H1 (cell line): Measurements from ENCODE around the gene LSM5. TPM values are rescaled to one million over a fixed set of nuclear protein-coding genes. Genes with fewer than 3 reads are reported as not detected.

Source experiments
- CTCF ChIA-PET: fragments of 300-600 bp; sonication (Branson Sonifier 250); formaldehyde crosslinking; loops from one replicate; lab custom pipeline; 2021; ENCODE audit not compliant: partially characterized antibody; lab: Charles Lee
- POLR2A ChIA-PET: fragments of 300-600 bp; sonication (Branson Sonifier 250); formaldehyde crosslinking; loops from one replicate; lab custom pipeline; 2021; ENCODE audit warnings: inconsistent platforms; ENCODE audit not compliant: partially characterized antibody; lab: Charles Lee
- DNase-seq, 2 experiments: peaks; one replicate each; pipeline versions ENCODE4 v3.0.0 to v3.0.0-alpha.2; 2010 to 2022; ENCODE audit warnings: low spot score in 2 of 2, low read depth in 1 of 2, mixed read lengths in 1 of 2
- FAIRE-seq: peaks from 2 replicates; lab custom pipeline; 2011; peaks lifted over from hg19 to GRCh38; lab: Jason Lieb, UNC
- H2AFZ ChIP-seq: 2 replicates; pipeline ENCODE4 v1.8.1; 2012; ENCODE audit warnings: low read length, inconsistent platforms
- H2AK5ac ChIP-seq: 2 replicates; pipeline ENCODE4 v1.6.1; 2013; ENCODE audit warnings: low read depth, low read length
- H2BK120ac ChIP-seq: replicated peaks from 2 replicates; pipeline ENCODE3; 2013; ENCODE audit warnings: low read depth, low read length, inconsistent platforms
- H2BK12ac ChIP-seq: 2 replicates; pipeline ENCODE4 v1.6.1; 2013; ENCODE audit warnings: low read depth, low read length
- H2BK15ac ChIP-seq: 2 replicates; pipeline ENCODE4 v1.6.1; 2013; ENCODE audit warnings: low read length
- H2BK20ac ChIP-seq: 2 replicates; pipeline ENCODE4 v1.6.1; 2013; ENCODE audit warnings: low read length
- H2BK5ac ChIP-seq: 2 replicates; pipeline ENCODE4 v1.6.1; 2013; ENCODE audit warnings: low read depth, low read length
- H3K14ac ChIP-seq: 2 replicates; pipeline ENCODE4 v1.6.1; 2013; ENCODE audit warnings: inconsistent platforms; ENCODE audit not compliant: insufficient read length
- H3K18ac ChIP-seq: 2 replicates; pipeline ENCODE4 v1.6.1; 2013; ENCODE audit warnings: low read length; ENCODE audit errors: extremely low read depth
- H3K23ac ChIP-seq: 2 replicates; pipeline ENCODE4 v1.6.1; 2013; ENCODE audit warnings: inconsistent platforms; ENCODE audit not compliant: insufficient read length
- H3K23me2 ChIP-seq: 2 replicates; pipeline ENCODE4 v1.6.1; 2013; ENCODE audit warnings: low read depth, low read length
- H3K27ac ChIP-seq: 2 replicates; pipeline ENCODE4 v1.6.1; 2011; ENCODE audit warnings: low read depth, low read length, inconsistent platforms
- H3K27me3 ChIP-seq, 4 experiments: replicated peaks in 1 of 4; 1 replicate in 1 of 4; 2 replicates in 3 of 4; pipeline versions ENCODE4 v1.6.1 to v1.8.1; 2011 to 2013; ENCODE audit warnings: low read length in 3 of 4, mild to moderate bottlenecking in 3 of 4, inconsistent platforms in 2 of 4, mixed read lengths in 2 of 4, moderate library complexity in 1 of 4; ENCODE audit not compliant: control insufficient read depth in 3 of 4, insufficient read depth in 3 of 4; ENCODE audit errors: extremely low read depth in 1 of 4
- H3K36me3 ChIP-seq, 4 experiments: 2 replicates each; pipeline versions ENCODE4 v1.6.1 to v1.8.1; 2011 to 2013; ENCODE audit warnings: mild to moderate bottlenecking in 4 of 4, low read length in 3 of 4, moderate library complexity in 2 of 4, control low read depth in 1 of 4, inconsistent platforms in 1 of 4; ENCODE audit not compliant: insufficient read depth in 4 of 4, control insufficient read depth in 2 of 4
- H3K4ac ChIP-seq: replicated peaks from 2 replicates; pipeline ENCODE3; 2013; ENCODE audit warnings: low read length, low read depth, mixed read lengths, inconsistent platforms; ENCODE audit not compliant: insufficient read length
- H3K4me1 ChIP-seq, 4 experiments: replicated peaks in 1 of 4; 1 replicate in 1 of 4; 2 replicates in 3 of 4; pipeline versions ENCODE4 v1.6.1 to v1.8.1; 2011 to 2013; ENCODE audit warnings: low read length in 3 of 4, inconsistent platforms in 2 of 4, mixed read lengths in 1 of 4; ENCODE audit not compliant: insufficient read depth in 4 of 4, control insufficient read depth in 3 of 4
- H3K4me2 ChIP-seq, 2 experiments: 2 replicates each; pipeline versions ENCODE4 v1.6.1 to v1.8.1; 2011 to 2013; ENCODE audit warnings: low read depth in 2 of 2, low read length in 2 of 2, control low read depth in 1 of 2, inconsistent platforms in 1 of 2, mild to moderate bottlenecking in 1 of 2; ENCODE audit not compliant: insufficient read depth in 1 of 2
- H3K4me3 ChIP-seq, 4 experiments: fragments of 200-600, 300-600 bp in 1 of 4; sonication (generic), shearing (Covaris generic), sonication (Bioruptor Twin) in 1 of 4; 2 replicates each; pipeline versions ENCODE4 v1.5.1 to v1.8.1; 2011 to 2016; ENCODE audit warnings: low read length in 4 of 4, low read depth in 3 of 4, control low read depth in 2 of 4, inconsistent platforms in 2 of 4, mild to moderate bottlenecking in 2 of 4, mixed read lengths in 1 of 4, moderate library complexity in 1 of 4; ENCODE audit not compliant: insufficient read depth in 2 of 4; ENCODE audit errors: extremely low read depth in 1 of 4
- H3K56ac ChIP-seq: replicated peaks from 2 replicates; pipeline ENCODE3; 2013; ENCODE audit warnings: low read depth, mild to moderate bottlenecking, mixed read lengths, low read length, inconsistent platforms; ENCODE audit not compliant: insufficient read length
- H3K79me1 ChIP-seq: 2 replicates; pipeline ENCODE4 v1.6.1; 2013; ENCODE audit warnings: low read depth, low read length, control low read depth
- H3K79me2 ChIP-seq, 2 experiments: 2 replicates each; pipeline versions ENCODE4 v1.6.1 to v1.8.1; 2012 to 2013; ENCODE audit warnings: low read length in 2 of 2, mild to moderate bottlenecking in 2 of 2, inconsistent platforms in 1 of 2; ENCODE audit not compliant: insufficient read depth in 2 of 2, control insufficient read depth in 1 of 2
- H3K9ac ChIP-seq, 4 experiments: replicated peaks in 1 of 4; 1 replicate in 1 of 4; 2 replicates in 3 of 4; pipeline versions ENCODE4 v1.6.1 to v1.8.1; 2011 to 2013; ENCODE audit warnings: low read depth in 3 of 4, low read length in 3 of 4, control low read depth in 2 of 4, mild to moderate bottlenecking in 2 of 4, moderate library complexity in 2 of 4, inconsistent platforms in 1 of 4; ENCODE audit errors: extremely low read depth in 1 of 4
- H3K9me3 ChIP-seq, 2 experiments: 2 replicates each; pipeline versions ENCODE4 v1.6.1 to v1.8.1; 2012 to 2013; ENCODE audit warnings: mild to moderate bottlenecking in 2 of 2, moderate library complexity in 2 of 2, control low read depth in 1 of 2, inconsistent platforms in 1 of 2, low read depth in 1 of 2, low read length in 1 of 2, mixed read lengths in 1 of 2; ENCODE audit not compliant: insufficient read depth in 2 of 2
- H4K20me1 ChIP-seq, 2 experiments: replicated peaks in 1 of 2; 2 replicates each; pipeline versions ENCODE3 to v1.8.1; 2011 to 2013; ENCODE audit warnings: inconsistent platforms in 2 of 2, low read length in 2 of 2, mild to moderate bottlenecking in 1 of 2; ENCODE audit not compliant: insufficient read depth in 2 of 2, control insufficient read depth in 1 of 2
- H4K5ac ChIP-seq: 2 replicates; pipeline ENCODE4 v1.6.1; 2013; ENCODE audit warnings: low read length, low read depth, mixed read lengths, inconsistent platforms; ENCODE audit not compliant: insufficient read length
- H4K8ac ChIP-seq: 2 replicates; pipeline ENCODE4 v1.8.0; 2013; ENCODE audit warnings: mild to moderate bottlenecking, moderate library complexity, low read length, inconsistent platforms; ENCODE audit not compliant: insufficient read depth; ENCODE audit errors: extremely low read depth
- H4K91ac ChIP-seq: replicated peaks from 2 replicates; pipeline ENCODE3; 2013; ENCODE audit warnings: low read length, mixed read lengths, inconsistent platforms; ENCODE audit not compliant: insufficient read length
- BCL11A ChIP-seq, 2 experiments: IDR thresholded peaks; one replicate each; pipeline ENCODE4 v1.6.1; 2011; ENCODE audit warnings: low read depth in 2 of 2, low read length in 2 of 2, mild to moderate bottlenecking in 2 of 2
- CBX5 ChIP-seq: fragments of 300-800, 300-1000 bp; sonication (generic); IDR thresholded peaks from 2 replicates; pipeline ENCODE4 v1.7.1; 2016; ENCODE audit warnings: antibody characterized with exemption, low read length, low read depth
- GTF2F1 ChIP-seq: IDR thresholded peaks from 2 replicates; pipeline ENCODE4 v1.6.1; 2012; ENCODE audit warnings: low read depth, low read length, improper control_type of control experiment, borderline replicate concordance
- HDAC6 ChIP-seq: IDR thresholded peaks from one replicate; pipeline ENCODE4 v1.7.1; 2012; ENCODE audit warnings: low read depth, mild to moderate bottlenecking, inconsistent platforms, low read length, moderate library complexity
- JUND ChIP-seq: IDR thresholded peaks from 2 replicates; pipeline ENCODE4 v1.6.1; 2011; ENCODE audit warnings: mild to moderate bottlenecking, improper control_type of control experiment, low read length
- NANOG ChIP-seq: IDR thresholded peaks from 2 replicates; pipeline ENCODE4 v1.6.1; 2011; ENCODE audit warnings: low read length, low read depth, mild to moderate bottlenecking, inconsistent platforms; ENCODE audit not compliant: insufficient read depth, poor library complexity, severe bottlenecking
- PHF8 ChIP-seq: fragments of 200-600 bp; sonication (generic); conservative IDR thresholded peaks from 2 replicates; pipeline ENCODE4 v1.7.1; 2012; ENCODE audit warnings: low read depth, mild to moderate bottlenecking, inconsistent platforms, low read length, moderate library complexity
- POLR2A ChIP-seq, 2 experiments: IDR thresholded peaks; 1 replicate in 1 of 2; 2 replicates in 1 of 2; pipeline ENCODE4 v1.6.1; 2011; ENCODE audit warnings: low read depth in 2 of 2, low read length in 2 of 2, mild to moderate bottlenecking in 2 of 2; ENCODE audit errors: control extremely low read depth in 1 of 2
- POU5F1 ChIP-seq: IDR thresholded peaks from 2 replicates; pipeline ENCODE4 v1.6.1; 2011; ENCODE audit warnings: low read depth, mild to moderate bottlenecking, low read length, moderate library complexity
- SIN3A ChIP-seq, 2 experiments: IDR thresholded peaks in 1 of 2; conservative IDR thresholded peaks in 1 of 2; 2 replicates each; pipeline ENCODE4 v1.6.1; 2011 to 2012; ENCODE audit warnings: low read length in 2 of 2, improper control_type of control experiment in 1 of 2, low read depth in 1 of 2, mild to moderate bottlenecking in 1 of 2
- SRF ChIP-seq: IDR thresholded peaks from 2 replicates; pipeline ENCODE4 v1.6.1; 2011; ENCODE audit warnings: mild to moderate bottlenecking, low read depth, low read length, moderate library complexity
- TBP ChIP-seq: IDR thresholded peaks from 2 replicates; pipeline ENCODE4 v1.6.1; 2011; ENCODE audit warnings: low read depth, low read length, improper control_type of control experiment
- WGBS, 2 experiments: shearing (Covaris generic) in 1 of 2; methylation state at CpG; one replicate each; pipeline versions ENCODE4 v1.1.6 to v1.1.7; 2013 to 2015; ENCODE audit warnings: low lambda C conversion rate in 2 of 2, mixed read lengths in 2 of 2, inconsistent platforms in 1 of 2, low coverage in 1 of 2, missing lambda C conversion rate in 1 of 2; ENCODE audit not compliant: insufficient replicate concordance in 2 of 2, insufficient coverage in 1 of 2, insufficient read length in 1 of 2; ENCODE audit errors: extremely low coverage in 1 of 2, missing lambda C conversion rate in 1 of 2; 5-methylcytosine and 5-hydroxymethylcytosine counted together
- polyA plus RNA-seq, 7 experiments: library from polyadenylated mRNA; depleted of rRNA in 3 of 7; stranded (reverse) in 5 of 7; unstranded in 2 of 7; fragments of >200 nt in 5 of 7; fragments of 200-250 nt in 2 of 7; gene quantifications; 1 replicate in 5 of 7; 2 replicates in 1 of 7; 4 replicates in 1 of 7; pipeline versions ENCODE4 v1.2.1 to v1.2.3, GENCODE V29; 2011 to 2013; ENCODE audit warnings: missing spikeins in 2 of 7, mixed read lengths in 2 of 7
- total RNA-seq: library from RNA; stranded (reverse); fragmentation: NEBNext Ultra II Directional; extraction: Animal tissue kit (Norgen Biotek cat#: 25700); gene quantifications from 2 replicates; pipeline ENCODE4 v1.2.1, GENCODE V29; 2021
- TF ChIP-seq, protein P1 (sequence below): IDR thresholded peaks from 2 replicates; pipeline ENCODE4 v1.6.1; 2012; ENCODE audit warnings: inconsistent platforms
- TF ChIP-seq, protein P2 (sequence below): IDR thresholded peaks from 2 replicates; pipeline ENCODE4 v1.6.1; 2012; ENCODE audit warnings: inconsistent platforms

The LSM5 gene
- total and polyA plus RNA-seq, 2 of the 8 experiments (the other 6 are each of a cell fraction or from before 2014, with no cell fraction given), result 58.9 to 103 TPM

DNA sequence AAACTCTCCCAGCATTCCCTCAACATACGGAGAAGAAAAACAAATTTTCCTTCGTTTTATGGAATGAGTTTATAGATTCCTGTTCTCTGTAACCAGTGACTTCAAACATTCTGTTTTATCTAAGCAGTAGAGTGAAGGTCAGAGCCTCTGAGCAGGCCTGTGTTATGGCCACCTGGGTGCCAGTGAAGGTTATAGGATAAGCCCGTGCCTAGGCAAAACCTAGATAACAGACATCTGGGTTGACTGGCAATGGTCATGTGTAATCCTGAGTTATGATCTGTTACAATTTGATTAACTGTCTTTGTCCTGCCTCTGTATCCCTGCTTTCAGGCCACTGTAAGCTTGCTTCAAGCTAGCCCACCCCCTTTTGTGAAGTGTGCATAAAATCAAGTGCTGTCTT is 8.3 kb downstream of the LSM5 start:
- WGBS, 2 experiments, result 87% methylated on average over 3 of the region's 3 CpGs; no CpG with 5 or more reads in 1 of the 2 experiments
- H4K5ac ChIP-seq, result no peak overlapping the region
- no peak overlapping the region for H3K27ac ChIP-seq

More for the DNA sequence above, 8.3 kb downstream of the LSM5 start:
- no peak overlapping the region for H2BK120ac ChIP-seq
- TF ChIP-seq TBP (no peak), CBX5 (no peak), GTF2F1 (no peak), JUND (no peak), PHF8 (no peak), POLR2A (IDR thresholded peaks at IDR 0.05; ENCODE audit: control extremely low read depth in 1 of 2, low read depth in 2 of 2, low read length in 2 of 2) (no peak), NANOG (no peak), SIN3A (conservative IDR thresholded peaks at IDR 0.05 in 1 of 2, IDR thresholded peaks at IDR 0.05 in 1 of 2; ENCODE audit: low read depth in 1 of 2, low read length in 2 of 2) (no peak), BCL11A (IDR thresholded peaks at IDR 0.05; ENCODE audit: low read depth in 2 of 2, low read length in 2 of 2) (no peak), POU5F1 (no peak), SRF (no peak), HDAC6 (no peak)
- TF ChIP-seq, protein P1, sequence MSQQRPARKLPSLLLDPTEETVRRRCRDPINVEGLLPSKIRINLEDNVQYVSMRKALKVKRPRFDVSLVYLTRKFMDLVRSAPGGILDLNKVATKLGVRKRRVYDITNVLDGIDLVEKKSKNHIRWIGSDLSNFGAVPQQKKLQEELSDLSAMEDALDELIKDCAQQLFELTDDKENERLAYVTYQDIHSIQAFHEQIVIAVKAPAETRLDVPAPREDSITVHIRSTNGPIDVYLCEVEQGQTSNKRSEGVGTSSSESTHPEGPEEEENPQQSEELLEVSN, result no peak
- TF ChIP-seq, protein P2, sequence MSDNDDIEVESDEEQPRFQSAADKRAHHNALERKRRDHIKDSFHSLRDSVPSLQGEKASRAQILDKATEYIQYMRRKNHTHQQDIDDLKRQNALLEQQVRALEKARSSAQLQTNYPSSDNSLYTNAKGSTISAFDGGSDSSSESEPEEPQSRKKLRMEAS, result no peak
- no peak overlapping the region for H3K23ac ChIP-seq
- CTCF ChIA-PET, result no interaction called here
- no peak overlapping the region for H3K18ac ChIP-seq
- H3K27me3 ChIP-seq, result no peaks in the 10 kb centered on the region
- peaks cover 0 to 8% (median 2%) of the 10 kb centered on the region in 4 experiments; a peak in 3 of 8 replicates for H3K36me3 ChIP-seq
- no peak overlapping the region for H2AK5ac ChIP-seq
- H2BK15ac ChIP-seq, result no peak overlapping the region
- no peaks in the 10 kb centered on the region for H3K23me2 ChIP-seq
- no peak overlapping the region for H3K4ac ChIP-seq
- no peak overlapping the region for H2BK12ac ChIP-seq
- no peak overlapping the region for H3K14ac ChIP-seq
- H3K79me2 ChIP-seq, result no peaks in the 10 kb centered on the region
- H3K4me2 ChIP-seq, result no peak overlapping the region
- H2BK5ac ChIP-seq, result no peak overlapping the region
- no peak overlapping the region for H4K91ac ChIP-seq
- H4K20me1 ChIP-seq, result no peaks in the 10 kb centered on the region
- H3K9ac ChIP-seq, result no peak overlapping the region
- H2AFZ ChIP-seq, result no peak overlapping the region
- no peaks in the 10 kb centered on the region for H3K9me3 ChIP-seq
- no peak for DNase-seq
- H4K8ac ChIP-seq, result no peak overlapping the region
- no peak overlapping the region for H3K4me3 ChIP-seq
- H3K79me1 ChIP-seq, result no peaks in the 10 kb centered on the region
- POLR2A ChIA-PET, result no interaction called here
- no peaks in the 10 kb centered on the region for H3K4me1 ChIP-seq
- no peak overlapping the region for H3K56ac ChIP-seq
- FAIRE-seq, result no peak
- no peak overlapping the region for H2BK20ac ChIP-seq
